ENCODE data around the gene SLC25A45. TPM values are rescaled to one million over a fixed set of nuclear protein-coding genes. Genes with fewer than 3 reads are reported as not detected.
"Not testable (repeated sequence)": the region's sequence is repeated elsewhere in the genome, so short reads cannot be mapped to it uniquely, and the experiment has no call there.

Gene SLC25A45
- polyA plus RNA-seq, 1 donor, result 5.7 TPM

DNA sequence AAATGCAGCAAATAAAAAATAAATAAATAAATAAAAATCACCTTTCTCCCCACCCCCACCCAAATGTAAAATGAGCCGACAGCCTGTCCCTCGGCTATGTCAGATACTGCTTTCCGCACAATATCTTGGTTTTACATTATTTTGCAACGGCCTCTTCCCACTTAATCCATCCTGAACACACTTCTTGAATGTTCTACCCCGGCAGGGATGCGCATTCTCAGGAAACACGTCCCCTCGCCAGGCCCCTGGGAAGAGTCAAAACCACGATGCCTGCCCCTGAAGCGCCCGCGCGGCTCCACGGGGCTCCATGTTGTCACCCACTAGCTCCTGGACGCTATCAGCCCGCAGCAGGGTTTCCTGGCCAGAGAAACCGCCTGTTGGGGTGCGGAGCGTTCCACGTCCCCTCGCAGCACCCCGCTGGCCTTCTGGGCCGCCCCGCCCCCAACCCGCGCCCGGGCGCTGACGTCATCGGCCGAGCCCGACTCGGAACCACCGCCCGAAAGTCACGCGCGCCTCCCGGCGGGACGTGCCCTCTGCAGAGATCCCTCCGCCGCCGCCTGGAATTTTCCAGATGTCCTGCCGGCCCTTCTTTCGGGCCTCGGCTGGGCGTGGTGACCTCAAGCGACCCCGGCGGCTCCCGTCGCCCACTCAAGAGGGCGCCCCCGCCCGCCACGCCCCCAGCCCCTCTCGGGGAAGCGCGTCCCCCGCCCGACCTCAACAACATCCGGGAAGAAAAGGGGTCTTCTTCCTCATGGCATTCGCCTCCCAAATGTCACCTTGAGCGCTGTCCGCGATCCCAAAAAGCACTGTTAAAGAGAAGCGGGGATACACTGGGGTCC is 39.6 kb upstream of the SLC25A45 start:
- peak; percentile 80 for DNase-seq (ENCODE audit: low read depth)

DNA sequence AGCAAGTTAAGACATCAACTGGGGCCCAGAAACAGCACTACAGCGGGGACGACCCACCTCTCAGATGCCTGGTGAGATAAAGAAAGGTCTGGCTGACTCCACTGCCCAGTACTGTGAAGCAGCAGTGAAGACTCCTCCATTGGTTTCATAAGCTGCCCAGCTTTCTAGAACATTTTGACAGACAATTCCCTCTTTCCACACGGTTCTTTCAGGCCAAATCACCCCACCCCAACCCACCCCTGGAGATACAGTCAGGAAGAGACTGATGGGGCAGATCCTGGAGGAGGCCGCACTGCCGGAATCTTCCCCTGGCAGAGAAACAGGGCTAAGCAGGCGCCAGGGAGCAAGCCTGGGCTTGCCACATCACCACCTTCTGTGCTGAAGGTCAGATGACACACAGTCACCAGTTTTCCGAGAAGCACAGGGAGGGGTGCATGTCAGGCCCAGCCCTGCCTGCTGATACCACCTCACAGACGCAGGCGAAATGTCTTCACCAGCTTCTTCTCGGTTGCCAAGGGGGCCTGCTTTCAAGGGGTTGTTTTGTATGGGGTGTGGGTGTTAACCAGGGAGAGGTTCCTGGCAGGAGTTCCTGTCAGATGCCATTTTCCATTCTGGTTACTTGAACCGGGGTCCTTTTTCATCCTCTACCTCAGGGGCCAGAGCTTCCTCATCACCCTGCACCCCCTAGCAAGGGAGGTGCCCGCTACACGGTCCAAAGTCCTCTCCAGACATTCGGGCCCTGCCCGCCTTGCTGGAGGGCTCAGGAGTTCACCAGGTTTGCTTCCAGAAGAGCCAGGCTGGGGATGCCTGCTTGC is 38.7 kb upstream of the SLC25A45 start:
- no peak for DNase-seq (ENCODE audit: low read depth)

DNA sequence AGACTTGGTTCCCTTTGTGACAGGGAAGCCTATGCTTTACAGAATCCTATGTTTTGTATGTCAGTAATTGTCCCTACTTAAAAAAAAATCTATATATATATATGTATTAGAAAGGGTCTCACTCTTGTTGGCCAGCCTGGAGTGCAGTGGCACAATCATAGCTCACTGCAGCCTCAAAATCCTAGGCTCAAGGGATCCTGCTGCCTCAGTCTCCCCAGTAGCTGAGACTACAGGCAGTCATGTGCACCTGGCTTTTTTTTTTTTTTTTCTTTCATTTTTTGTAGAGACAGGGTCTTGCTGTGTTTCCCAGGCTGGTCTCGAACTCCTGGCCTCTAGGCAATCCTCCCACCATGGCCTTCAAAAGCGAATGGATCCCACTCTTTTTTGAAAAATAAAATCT is 38.1 kb upstream of the SLC25A45 start:
- DNase-seq (ENCODE audit: low read depth), result no peak

DNA sequence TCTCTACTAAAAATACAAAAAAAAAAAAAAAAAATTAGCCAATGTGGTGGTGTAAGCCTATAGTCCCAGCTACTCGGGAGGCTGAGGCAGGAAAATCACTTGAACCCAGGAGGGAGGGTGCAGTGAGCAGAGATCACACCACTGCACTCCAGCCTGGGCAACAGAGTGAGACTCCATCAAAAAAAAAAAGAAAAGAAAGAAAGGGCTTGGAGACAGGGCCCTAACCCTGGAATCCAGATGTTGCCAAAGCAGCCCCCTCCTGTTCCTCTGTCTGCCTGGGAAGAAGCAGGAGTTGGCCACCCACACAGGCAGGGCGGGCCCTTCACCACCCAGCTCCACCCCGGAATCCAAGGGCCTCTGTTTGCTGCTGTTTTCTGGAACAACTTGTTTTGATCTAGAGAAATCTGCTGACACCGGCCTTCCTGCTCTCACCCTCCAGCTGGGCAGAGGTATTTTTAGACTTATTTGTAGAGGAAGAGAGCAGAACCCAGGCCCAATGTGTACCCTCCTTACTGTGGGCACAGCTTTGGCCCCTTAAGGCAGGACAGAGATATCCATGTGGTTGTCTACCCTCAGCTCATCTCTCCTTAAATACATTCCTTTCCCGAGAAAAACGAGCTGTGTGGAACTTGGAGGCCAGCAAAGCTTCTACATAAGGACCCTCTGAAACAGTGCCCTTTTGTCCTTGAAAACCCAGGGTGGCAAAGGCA is 37.5 kb upstream of the SLC25A45 start:
- no peak for DNase-seq (ENCODE audit: low read depth)

DNA sequence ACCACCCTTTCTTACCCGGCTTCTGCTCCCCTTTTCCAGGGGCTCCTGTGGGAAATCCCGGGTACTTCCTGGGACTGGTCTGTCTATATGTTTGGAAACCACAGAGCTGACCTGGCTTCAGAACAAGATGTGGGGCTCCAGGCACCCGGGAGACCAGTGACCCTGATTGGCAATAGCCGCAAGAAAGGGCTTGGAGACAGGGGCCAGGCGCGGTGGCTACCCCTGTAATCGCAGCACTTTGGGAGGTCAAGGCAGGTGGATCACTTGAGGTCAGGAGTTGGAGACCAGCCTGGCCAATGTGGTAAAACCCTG is 37.0 kb upstream of the SLC25A45 start:
- DNase-seq (ENCODE audit: low read depth), result no peak

DNA sequence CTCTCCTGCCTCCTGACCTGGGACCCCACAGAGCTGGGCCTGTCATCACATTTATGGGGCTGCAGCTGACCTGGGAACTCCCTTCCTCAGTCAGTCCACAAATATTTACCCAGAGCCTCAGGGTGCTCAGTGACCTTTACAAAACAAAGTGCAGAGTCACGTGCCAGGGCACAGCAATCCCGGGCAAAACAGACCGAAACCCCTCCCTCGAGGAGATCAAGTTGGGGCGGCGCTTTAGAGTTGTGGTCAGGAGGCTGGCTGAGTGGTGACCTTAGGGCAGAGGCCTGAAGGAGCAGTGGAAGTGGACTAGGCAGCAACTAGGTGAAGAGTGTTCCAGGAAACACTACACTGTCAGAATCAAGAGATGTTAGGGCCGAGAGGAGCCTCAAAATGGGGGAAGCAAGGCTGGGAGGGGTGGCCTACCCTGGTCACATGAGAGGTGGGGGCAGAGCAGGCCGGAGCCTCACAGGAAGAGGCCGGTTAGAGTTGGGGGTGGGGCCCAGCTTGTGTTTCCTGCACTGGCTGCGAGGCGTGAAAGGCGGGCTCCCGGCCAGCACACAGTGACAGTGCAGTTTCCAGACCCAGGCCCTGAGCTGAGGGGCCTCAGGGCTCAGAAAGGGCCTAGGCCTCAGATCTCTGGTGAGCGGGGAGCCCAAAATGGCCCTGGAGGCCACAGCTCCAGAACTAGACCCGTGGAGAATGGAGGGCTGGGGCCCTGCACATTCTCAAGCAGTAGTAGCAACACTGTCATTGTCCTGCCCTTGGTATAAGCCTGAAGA is 36.4 kb upstream of the SLC25A45 start:
- DNase-seq (ENCODE audit: low read depth), result peak; percentile 86

DNA sequence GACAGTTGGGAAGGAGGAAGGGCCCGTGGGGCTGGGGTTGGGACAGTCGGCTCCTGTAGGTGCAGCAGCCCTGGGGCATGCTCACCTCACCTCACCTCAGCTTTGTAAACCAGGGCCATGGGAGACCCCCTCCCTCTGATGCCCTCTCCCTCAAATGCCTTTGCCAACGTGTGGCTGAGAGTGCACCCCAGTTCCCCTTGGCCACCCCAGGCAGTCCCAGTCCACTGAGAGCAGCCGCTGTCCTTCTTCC is 35.9 kb upstream of the SLC25A45 start:
- no peak for DNase-seq (ENCODE audit: low read depth)

DNA sequence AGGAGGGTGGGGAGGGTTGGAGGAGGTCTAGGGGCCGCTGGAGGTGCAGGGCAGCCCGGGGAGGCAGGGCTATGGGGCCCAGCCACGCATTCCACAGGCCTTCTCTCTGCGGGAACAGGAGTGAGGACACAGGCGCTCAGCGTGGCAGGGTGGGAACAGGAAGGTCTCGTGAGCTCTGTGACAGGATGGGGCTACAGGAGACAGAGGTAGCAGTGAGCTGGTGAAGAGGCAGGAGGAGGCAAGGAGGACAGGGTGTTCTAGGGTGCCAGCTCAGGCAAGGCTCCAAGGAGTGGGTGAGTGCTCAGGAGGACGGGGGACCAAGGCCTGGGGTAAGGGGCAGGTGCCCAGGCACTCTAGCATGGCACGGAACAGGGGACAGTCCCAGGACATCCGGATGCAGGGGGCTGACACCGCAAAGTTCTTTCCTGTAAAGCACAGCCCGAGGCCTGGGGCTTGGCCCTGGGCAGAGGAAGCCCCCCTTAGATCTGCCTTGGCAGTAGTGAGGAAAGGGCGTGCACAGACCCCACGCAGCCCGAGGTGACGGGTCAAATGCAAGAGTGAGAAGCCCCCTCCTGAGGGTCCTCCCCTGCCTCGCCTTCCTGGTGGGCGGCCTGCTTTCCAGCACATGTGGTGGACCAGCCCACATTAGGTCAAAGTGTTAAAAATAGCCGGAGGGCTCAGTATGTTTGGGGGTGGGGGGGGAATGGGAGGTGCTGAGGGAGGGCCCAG is 35.4 kb upstream of the SLC25A45 start:
- no peak for DNase-seq (ENCODE audit: low read depth)

DNA sequence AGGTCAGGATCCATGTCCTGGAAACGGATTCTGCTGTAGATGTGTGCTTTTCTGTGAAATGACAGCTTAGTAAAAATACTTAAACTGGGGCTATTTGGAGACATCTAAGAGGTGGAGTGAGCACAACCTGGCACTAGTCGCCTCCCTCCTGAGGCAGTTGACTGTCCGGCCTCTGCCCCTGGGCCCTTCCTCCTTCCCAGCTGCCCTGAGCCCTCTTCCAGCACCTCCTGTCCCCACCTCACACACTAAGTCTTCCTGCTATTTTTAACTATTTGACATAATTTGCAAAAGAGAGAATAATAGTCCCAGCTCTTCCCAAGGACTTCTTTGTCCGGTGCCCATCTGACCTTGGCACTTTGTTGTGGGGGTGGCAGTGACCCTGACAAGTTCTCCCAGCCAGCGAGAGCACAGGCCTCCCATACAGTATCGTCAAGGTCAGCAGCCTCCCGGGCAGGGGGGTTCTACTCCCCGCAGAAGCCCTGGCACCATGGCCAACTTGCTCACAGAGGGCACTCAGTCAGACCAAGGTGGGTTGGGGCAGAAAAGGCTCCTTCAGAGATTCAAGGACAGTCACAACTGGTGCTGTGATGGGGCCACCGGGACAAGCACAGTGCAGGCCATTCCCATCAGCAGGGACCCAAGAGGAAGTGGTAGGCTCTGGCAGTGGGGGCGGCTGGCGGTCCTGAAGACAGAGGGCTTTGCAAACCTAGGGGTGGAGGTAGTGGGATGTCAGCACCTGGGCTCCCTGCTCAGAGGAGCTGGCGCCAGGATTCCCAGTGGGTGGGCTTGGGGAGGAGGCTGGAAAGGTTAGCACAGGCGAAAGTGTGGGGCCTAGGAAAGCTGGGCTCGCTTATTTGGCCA is 34.6 kb upstream of the SLC25A45 start:
- no peak for DNase-seq (ENCODE audit: low read depth)

DNA sequence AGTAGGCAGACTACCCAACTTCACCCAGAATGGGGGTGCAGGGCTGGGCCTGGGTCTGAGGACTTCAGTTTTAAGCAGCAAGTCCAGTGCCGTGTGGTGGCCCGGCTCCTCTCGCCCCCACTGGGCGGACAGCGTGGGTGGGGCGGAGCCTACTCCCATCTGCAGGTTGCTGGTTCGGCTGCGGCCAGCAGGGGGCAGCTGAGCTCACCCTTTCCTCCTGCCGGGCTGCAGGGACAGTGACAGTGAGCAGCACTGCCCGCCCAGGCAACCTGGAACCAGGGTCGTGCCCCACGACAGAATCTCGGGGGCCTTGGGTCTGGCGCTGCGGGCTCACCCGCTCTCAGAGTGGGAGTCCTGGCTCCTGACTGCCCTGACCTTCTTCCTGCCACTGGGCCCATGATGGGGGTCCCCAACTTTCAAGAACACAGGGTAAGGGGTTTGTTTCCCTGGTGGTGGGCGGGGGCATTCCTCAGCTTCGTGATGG is 33.9 kb upstream of the SLC25A45 start:
- no peak for DNase-seq (ENCODE audit: low read depth)

DNA sequence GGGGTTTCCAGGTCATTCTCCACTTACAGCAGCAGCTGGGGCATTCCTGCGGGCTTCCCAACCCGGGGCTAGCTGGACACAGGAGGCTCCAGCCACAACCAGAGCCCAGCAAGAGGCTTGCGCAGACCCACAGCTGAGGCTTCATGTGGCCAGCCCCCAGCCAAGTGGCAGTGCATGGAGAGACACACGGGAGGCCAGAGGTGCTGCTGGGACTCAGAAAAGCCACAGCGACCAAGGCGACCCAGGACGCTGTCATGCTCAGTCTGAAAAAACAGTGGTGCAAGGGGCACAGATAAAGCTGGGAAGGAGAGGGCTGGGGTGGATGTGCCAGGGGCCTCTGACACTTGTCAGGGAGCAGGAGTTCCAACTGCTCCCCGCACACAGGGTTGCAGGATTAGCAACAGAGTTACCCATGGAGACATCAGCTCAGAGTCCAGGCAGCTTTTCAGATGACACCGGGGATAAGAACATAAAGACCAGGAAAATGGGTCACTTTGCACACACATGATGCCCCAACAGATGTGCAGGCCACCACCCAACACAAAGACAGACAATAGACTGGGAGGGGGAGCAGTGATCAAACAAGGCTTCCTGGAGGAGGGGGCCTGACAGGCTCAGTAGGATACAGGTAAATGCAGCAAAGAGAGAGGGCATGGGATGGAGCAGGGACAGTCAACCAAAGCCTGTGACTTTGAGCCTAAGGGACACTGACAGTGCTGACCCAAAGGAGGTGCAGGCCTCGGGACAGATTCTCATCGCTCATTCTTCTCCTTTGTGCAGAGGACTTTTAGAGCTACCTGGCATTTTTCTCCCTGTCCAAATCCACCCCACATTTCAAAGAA is 33.3 kb upstream of the SLC25A45 start:
- DNase-seq (ENCODE audit: low read depth), result no peak

DNA sequence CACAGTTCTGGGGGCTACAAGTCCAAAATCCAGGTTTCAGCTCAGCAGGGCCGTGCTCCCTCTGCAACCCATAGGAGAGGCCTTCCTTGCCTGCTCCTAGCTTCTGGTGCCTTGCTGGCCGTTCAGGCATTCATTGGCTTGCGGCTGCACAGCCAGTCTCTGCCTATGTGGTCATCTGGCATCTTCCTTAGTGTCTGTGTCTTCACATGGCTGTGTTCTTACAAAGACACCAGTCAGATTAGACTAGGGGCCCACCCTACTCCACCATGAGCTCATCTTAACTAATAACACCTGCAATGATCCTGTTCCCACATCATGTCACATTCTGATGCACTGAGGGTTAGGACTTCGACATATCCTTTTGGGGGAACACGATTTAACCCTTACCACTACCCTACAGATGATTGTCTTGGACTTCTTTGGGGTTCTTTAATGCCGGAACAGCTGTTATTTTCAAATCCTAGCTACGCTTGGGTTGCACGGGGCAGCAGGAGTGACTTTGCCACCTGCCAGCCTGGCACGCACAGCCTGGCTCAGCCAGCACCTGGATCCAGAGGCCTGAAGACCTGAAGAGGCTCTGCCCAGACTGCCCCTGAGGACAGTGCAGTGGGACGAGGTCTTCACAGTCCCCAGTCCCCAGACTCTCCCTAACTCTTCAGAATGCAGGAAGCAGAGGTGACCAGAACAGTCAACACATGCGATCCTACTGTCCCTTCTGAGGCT is 32.5 kb upstream of the SLC25A45 start:
- DNase-seq (ENCODE audit: low read depth), result no peak

DNA sequence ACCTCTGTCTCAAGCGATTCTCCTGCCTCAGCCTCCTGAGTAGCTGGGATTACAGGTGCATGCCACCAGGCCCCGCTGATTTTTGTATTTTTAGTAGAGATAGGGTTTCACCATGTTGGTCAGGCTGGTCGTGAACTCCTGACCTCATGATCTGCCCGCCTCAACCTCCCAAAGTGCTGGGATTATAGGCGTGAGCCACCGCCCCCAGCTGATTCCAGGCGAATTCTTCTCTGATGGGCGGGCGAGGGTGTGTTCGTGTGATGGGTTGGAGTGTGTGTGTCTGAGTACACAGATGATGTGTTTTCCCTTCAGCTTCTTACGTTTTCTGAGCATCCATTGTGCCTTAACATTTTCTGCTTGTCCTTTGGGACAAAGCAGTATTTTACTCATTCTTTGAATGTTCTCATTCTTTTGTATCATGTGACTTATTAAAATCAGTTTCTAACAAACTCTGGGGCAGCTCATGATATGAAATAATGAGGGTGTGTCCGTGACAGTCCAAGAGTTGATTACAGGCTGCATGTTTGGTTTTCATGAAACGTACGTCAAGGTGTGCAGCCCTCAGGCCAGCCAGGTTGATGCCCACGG is 30.7 kb upstream of the SLC25A45 start:
- not testable (repeated sequence) for DNase-seq (ENCODE audit: low read depth)

DNA sequence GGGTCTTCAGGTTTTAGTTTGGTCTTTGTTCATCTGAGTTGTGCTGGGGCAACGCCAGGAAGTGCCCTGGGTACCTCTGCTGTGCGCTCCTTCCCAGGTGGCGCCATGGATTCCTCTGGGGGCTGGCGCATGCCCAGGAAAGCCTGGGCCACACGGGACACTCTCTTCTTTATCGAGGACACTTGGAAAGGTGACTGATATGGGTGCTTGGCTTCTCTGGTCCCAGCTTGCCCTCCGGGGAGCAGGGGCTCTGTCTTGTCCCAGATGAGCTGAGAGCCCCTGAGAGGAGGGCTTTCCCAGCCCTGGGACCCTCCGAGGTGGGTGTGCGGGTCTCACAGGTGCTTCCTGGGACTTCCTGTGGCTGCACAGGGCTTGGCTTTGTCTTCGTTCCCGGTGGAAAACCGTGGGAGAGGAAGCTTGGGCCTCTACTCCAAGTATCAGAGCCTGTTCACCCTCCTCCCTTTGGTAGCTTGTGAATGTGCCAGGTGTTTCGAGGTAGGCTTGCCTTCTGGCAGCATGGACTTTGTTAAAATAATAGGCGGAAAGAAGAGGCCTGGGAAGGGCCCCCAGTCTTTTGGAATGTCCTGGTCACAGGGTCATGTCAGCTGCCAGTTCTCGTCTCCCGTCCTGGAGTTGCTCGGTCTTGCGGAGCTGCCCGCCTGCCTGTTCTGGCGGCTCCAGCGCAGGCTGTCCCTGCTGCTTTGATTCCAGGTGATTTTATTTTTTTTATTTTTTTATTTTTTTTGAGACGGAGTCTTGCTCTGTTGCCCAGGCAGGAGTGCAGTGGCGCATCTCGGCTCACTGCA is 30.0 kb upstream of the SLC25A45 start:
- DNase-seq (ENCODE audit: low read depth), result no peak

DNA sequence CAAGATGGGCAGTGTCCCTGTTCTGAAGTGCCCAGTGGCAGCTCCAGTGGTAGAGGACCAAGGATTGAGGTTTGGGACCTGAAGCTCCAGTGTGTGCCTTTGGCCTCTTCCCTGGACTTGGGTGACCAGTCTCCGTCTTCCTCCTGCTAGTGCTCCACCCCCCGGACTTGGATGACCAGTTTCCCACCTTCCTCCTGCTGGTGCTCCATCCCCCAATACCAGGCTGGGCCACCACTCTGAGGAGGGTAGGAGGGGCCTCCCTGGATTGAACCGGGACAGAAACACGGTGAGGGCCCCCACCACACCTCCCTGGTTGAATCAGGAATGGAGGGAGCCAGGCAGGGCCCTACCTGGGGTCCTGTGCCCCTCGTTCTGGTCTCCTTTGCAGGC is 29.2 kb upstream of the SLC25A45 start:
- DNase-seq (ENCODE audit: low read depth), result no peak

DNA sequence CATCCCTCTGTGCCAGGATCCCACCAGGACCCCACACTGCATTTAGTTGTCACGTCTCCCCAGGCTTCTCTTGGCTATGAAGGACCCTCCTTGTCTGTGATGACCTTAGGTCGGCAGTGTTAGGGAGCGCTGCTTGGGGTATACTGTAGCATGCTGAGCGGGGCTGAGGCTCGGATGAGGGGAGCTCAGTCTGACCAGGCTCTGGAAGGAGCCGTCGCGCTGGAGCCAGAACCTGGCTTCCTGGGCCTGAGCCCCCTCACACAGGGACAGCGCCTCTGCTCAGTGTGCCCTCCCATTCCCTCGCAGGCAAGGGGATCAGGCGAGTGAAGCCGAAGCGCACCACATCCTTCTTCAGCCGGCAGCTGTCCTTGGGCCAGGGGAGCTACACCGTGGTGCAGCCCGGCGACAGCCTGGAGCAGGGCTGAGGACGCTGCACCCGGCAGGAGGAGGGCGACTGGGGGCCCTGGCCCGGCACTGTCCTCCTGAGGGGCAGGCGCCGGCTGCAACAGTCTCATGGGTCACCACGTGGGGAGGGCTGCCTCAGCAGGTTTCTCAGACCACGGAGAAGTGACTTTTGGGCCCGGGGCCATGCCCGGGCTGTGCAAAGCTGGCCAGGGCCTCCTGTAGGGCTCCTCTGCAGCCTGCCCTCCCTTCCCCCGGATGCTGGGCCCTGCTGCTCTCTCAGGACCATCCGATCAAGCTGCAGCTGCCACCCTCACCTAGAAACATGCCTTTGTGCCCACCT is 28.7 kb upstream of the SLC25A45 start:
- no peak for DNase-seq (ENCODE audit: low read depth)

All from forelimb muscle (tissue), 1 donor.